Neuron (in vitro differentiated cells): ENCODE data around the gene NDUFA5.
"Not testable (repeated sequence)": the region's sequence is repeated elsewhere in the genome, so short reads cannot be mapped to it uniquely, and the experiment has no call there.

ENCODE experiments used
- H2AFZ ChIP-seq: one replicate; pipeline ENCODE4 v1.6.1; 2013; ENCODE audit warnings: low read depth, mild to moderate bottlenecking, inconsistent platforms, low read length, moderate library complexity
- H3K27me3 ChIP-seq: one replicate; pipeline ENCODE4 v1.6.1; 2013; ENCODE audit warnings: low read length; ENCODE audit not compliant: insufficient read depth
- H3K36me3 ChIP-seq: one replicate; pipeline ENCODE4 v1.6.1; 2013; ENCODE audit warnings: low read length; ENCODE audit not compliant: insufficient read depth
- H3K4me1 ChIP-seq: one replicate; pipeline ENCODE4 v1.6.1; 2013; ENCODE audit warnings: low read length; ENCODE audit not compliant: insufficient read depth
- H3K4me3 ChIP-seq: 2 replicates; pipeline ENCODE4 v1.5.1; 2013; ENCODE audit warnings: mild to moderate bottlenecking, low read length, moderate library complexity
- H3K9me3 ChIP-seq: one replicate; pipeline ENCODE4 v1.6.1; 2013; ENCODE audit warnings: low read length

Gene NDUFA5

GRCh38 chr7:123548406-123548805 lies 9.2 kb downstream of the NDUFA5 start:
- no peaks in the 10 kb centered on the region for H3K27me3 ChIP-seq
- peaks cover 42% of the 10 kb centered on the region for H3K36me3 ChIP-seq
- H3K4me1 ChIP-seq: no peaks in the 10 kb centered on the region
- H2AFZ ChIP-seq: no peak overlapping the region
- H3K4me3 ChIP-seq: no peak overlapping the region
- no peaks in the 10 kb centered on the region for H3K9me3 ChIP-seq

GRCh38 chr7:123539871-123540270 lies 17.7 kb downstream of the NDUFA5 start:
- Histone ChIP-seq H3K27me3 (no peaks in the 10 kb centered on the region), H3K4me1 (no peaks in the 10 kb centered on the region), H3K4me3 (no peak overlapping the region), H3K36me3 (peaks cover 4% of the 10 kb centered on the region), H2AFZ (no peak overlapping the region), H3K9me3 (no peaks in the 10 kb centered on the region)

GRCh38 chr7:123538897-123539296 lies 18.7 kb downstream of the NDUFA5 start:
- H3K9me3 ChIP-seq: no peaks in the 10 kb centered on the region
- no peaks in the 10 kb centered on the region for H3K27me3 ChIP-seq
- no peak overlapping the region for H3K4me3 ChIP-seq
- no peak overlapping the region for H2AFZ ChIP-seq
- H3K4me1 ChIP-seq: no peaks in the 10 kb centered on the region
- peaks cover 4% of the 10 kb centered on the region for H3K36me3 ChIP-seq

GRCh38 chr7:123538189-123538714 lies 19.4 kb downstream of the NDUFA5 start:
- H3K36me3 ChIP-seq: peaks cover 4% of the 10 kb centered on the region

GRCh38 chr7:123537026-123537642 lies 20.5 kb downstream of the NDUFA5 start:
- peaks cover 8% of the 10 kb centered on the region for H3K4me1 ChIP-seq
- no peaks in the 10 kb centered on the region for H3K9me3 ChIP-seq
- no peak overlapping the region for H3K4me3 ChIP-seq
- H3K27me3 ChIP-seq: no peaks in the 10 kb centered on the region
- H2AFZ ChIP-seq: no peak overlapping the region
- H3K36me3 ChIP-seq: peaks cover 4% of the 10 kb centered on the region

More at GRCh38 chr7:123538189-123538714, 19.4 kb downstream of the NDUFA5 start:
- Histone ChIP-seq H3K4me1 (peaks cover 4% of the 10 kb centered on the region), H3K9me3 (no peaks in the 10 kb centered on the region), H2AFZ (no peak overlapping the region), H3K27me3 (no peaks in the 10 kb centered on the region), H3K4me3 (no peak overlapping the region)

GRCh38 chr7:123535517-123535916 lies 22.1 kb downstream of the NDUFA5 start:
- no peaks in the 10 kb centered on the region for H3K9me3 ChIP-seq
- H3K36me3 ChIP-seq: no peaks in the 10 kb centered on the region
- no peak overlapping the region for H2AFZ ChIP-seq
- H3K4me1 ChIP-seq: peaks cover 8% of the 10 kb centered on the region
- peak overlapping the region; percentile 48 for H3K4me3 ChIP-seq
- H3K27me3 ChIP-seq: no peaks in the 10 kb centered on the region

GRCh38 chr7:123534383-123535260 lies 23.0 kb downstream of the NDUFA5 start, which contains the start of gene IQUB:
TSS of gene IQUB (minus strand) at chr7:123534595. CDS start at chr7:123512340, 22,255 bp downstream.
- no peaks in the 10 kb centered on the region for H3K9me3 ChIP-seq
- peak within 1 kb of the TSS; percentile 67 for H3K4me3 ChIP-seq
- no peaks in the 10 kb centered on the region for H3K36me3 ChIP-seq
- peaks cover 8% of the 10 kb centered on the region for H3K4me1 ChIP-seq
- no peaks in the 10 kb centered on the region for H3K27me3 ChIP-seq
- peak within 1 kb of the TSS; percentile 59 for H2AFZ ChIP-seq

GRCh38 chr7:123533929-123534382 lies 23.7 kb downstream of the NDUFA5 start:
- Histone ChIP-seq H3K36me3 (no peaks in the 10 kb centered on the region), H3K4me1 (peaks cover 8% of the 10 kb centered on the region), H3K4me3 (peak overlapping the region; percentile 67), H3K27me3 (no peaks in the 10 kb centered on the region), H3K9me3 (no peaks in the 10 kb centered on the region), H2AFZ (peak overlapping the region; percentile 59)

- Histone ChIP-seq H3K4me1 (peaks cover 8% of the 10 kb centered on the region), H3K36me3 (no peaks in the 10 kb centered on the region), H3K27me3 (no peaks in the 10 kb centered on the region), H2AFZ (no peak overlapping the region), H3K4me3 (peak overlapping the region; percentile 67), H3K9me3 (no peaks in the 10 kb centered on the region)
These were observed 24.1 kb downstream of the NDUFA5 start for GRCh38 chr7:123533553-123533917.

GRCh38 chr7:123532788-123533552 lies 24.6 kb downstream of the NDUFA5 start:
- not testable (repeated sequence) for H3K36me3 ChIP-seq, H3K9me3 ChIP-seq, H3K27me3 ChIP-seq, H3K4me1 ChIP-seq
- peak overlapping the region; percentile 67 for H3K4me3 ChIP-seq
- H2AFZ ChIP-seq: peak overlapping the region; percentile 61

- not testable (repeated sequence) for H3K27me3 ChIP-seq, H3K9me3 ChIP-seq, H3K36me3 ChIP-seq, H3K4me1 ChIP-seq
- H2AFZ ChIP-seq: peak overlapping the region; percentile 46
- peak overlapping the region; percentile 67 for H3K4me3 ChIP-seq
These were observed 25.3 kb downstream of the NDUFA5 start for GRCh38 chr7:123532343-123532742.

GRCh38 chr7:123530035-123530591 lies 27.5 kb downstream of the NDUFA5 start:
- H3K9me3 ChIP-seq, H3K4me3 ChIP-seq, H2AFZ ChIP-seq, H3K27me3 ChIP-seq, H3K36me3 ChIP-seq, H3K4me1 ChIP-seq: not testable (repeated sequence)
